Activated naive CD4-positive, alpha-beta T cell (primary cell): ENCODE data around the gene RXYLT1.

Source experiments
- DNase-seq, 4 experiments: peaks; one replicate each; lab custom pipeline; 2025; lab: John Stamatoyannopoulos, UW

RXYLT1 gene

GRCh38 chr12:63843721-63844390 is 64.1 kb downstream of the RXYLT1 start:
- DNase-seq, result peak; percentile 27 to 67 (median 52)

GRCh38 chr12:63844391-63845341 is 65.0 kb downstream of the RXYLT1 start, which contains the start of gene SRGAP1:
SRGAP1 (plus strand) TSS chr12:63844700; CDS start chr12:63844817, 117 bp downstream.
- no peak for DNase-seq

GRCh38 chr12:63845726-63846125 is 66.0 kb downstream of the RXYLT1 start:
- no peak for DNase-seq

GRCh38 chr12:63846238-63846967 is 66.7 kb downstream of the RXYLT1 start:
- no peak for DNase-seq

GRCh38 chr12:63848450-63848849 is 68.7 kb downstream of the RXYLT1 start:
- DNase-seq, result no peak

GRCh38 chr12:63849106-63849620 is 69.5 kb downstream of the RXYLT1 start:
- DNase-seq, result no peak

GRCh38 chr12:63849641-63850040 is 69.9 kb downstream of the RXYLT1 start:
- DNase-seq, result no peak

- DNase-seq, result no peak
Observed at GRCh38 chr12:63853978-63854377, 74.3 kb downstream of the RXYLT1 start.

GRCh38 chr12:63855299-63855698 is 75.6 kb downstream of the RXYLT1 start:
- no peak for DNase-seq

GRCh38 chr12:63857771-63858670 is 78.3 kb downstream of the RXYLT1 start:
- no peak for DNase-seq
